Measurements from ENCODE around the gene MAN1C1. TPM values are rescaled to one million over a fixed set of nuclear protein-coding genes. Genes with fewer than 3 reads are reported as not detected.
A peak's percentile ranks its signal among the peaks of the same experiment; 100 is the strongest.
"Not testable (repeated sequence)": the region's sequence is repeated elsewhere in the genome, so short reads cannot be mapped to it uniquely, and the experiment has no call there.

MAN1C1 gene
- polyA plus RNA-seq, 4 donors = 11.5 to 17.5 (median 16.3) TPM

- no peak for DNase-seq (ENCODE audit: low read depth in 4 of 4, low spot score in 3 of 4)
These were observed 34.8 kb upstream of the MAN1C1 start for GRCh38 chr1:25581764-25582163.

GRCh38 chr1:25583519-25584370, 32.8 kb upstream of the MAN1C1 start:
- DNase-seq (ENCODE audit: low read depth in 4 of 4, low spot score in 3 of 4) = no peak

- DNase-seq (ENCODE audit: low read depth in 4 of 4, low spot score in 3 of 4) = no peak
These were observed 30.4 kb upstream of the MAN1C1 start for GRCh38 chr1:25586181-25586588.

DNA sequence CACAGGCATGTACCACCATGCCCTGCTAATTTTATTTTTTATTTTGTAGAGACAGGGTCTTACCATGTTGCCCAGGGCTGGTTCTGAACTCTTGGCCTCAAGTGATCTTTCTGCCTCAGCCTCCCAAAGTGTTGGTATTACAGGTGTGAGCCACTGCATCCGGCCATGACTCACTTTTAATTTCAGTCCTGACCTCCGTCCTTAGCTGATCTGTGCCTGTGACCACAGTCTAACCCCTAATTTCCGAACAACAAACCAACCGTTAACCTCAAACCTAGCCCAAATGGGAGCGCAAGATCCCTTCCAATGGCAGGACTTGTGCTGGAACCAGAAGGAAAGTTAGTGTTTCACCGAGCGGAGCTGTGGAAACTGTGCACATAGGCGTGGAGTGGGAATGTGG, 29.3 kb upstream of the MAN1C1 start:
- no peak for DNase-seq (ENCODE audit: low read depth in 4 of 4, low spot score in 3 of 4)

DNA sequence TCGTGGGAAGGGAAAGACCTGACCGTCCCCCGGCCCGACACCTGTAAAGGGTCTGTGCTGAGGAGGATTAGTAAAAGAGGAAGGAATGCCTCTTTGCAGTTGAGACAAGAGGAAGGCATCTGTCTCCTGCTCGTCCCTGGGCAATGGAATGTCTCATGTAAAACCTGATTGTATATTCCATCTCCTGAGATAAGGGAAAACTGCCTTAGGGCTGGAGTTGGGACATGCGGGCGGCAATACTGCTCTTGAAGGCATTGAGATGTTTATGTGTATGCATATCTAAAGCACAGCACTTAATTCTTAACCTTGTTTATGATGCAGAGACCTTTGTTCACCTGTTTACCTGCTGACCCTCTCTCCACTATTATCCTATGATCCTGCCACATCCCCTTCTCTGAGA, 28.4 kb upstream of the MAN1C1 start:
- DNase-seq (ENCODE audit: low read depth in 4 of 4, low spot score in 3 of 4) = not testable (repeated sequence)

- DNase-seq (ENCODE audit: low read depth in 4 of 4, low spot score in 3 of 4) = not testable (repeated sequence)
These were observed 27.8 kb upstream of the MAN1C1 start for GRCh38 chr1:25588786-25589185.

GRCh38 chr1:25590096-25590824, 26.3 kb upstream of the MAN1C1 start:
- no peak for DNase-seq (ENCODE audit: low read depth in 4 of 4, low spot score in 3 of 4)

DNA sequence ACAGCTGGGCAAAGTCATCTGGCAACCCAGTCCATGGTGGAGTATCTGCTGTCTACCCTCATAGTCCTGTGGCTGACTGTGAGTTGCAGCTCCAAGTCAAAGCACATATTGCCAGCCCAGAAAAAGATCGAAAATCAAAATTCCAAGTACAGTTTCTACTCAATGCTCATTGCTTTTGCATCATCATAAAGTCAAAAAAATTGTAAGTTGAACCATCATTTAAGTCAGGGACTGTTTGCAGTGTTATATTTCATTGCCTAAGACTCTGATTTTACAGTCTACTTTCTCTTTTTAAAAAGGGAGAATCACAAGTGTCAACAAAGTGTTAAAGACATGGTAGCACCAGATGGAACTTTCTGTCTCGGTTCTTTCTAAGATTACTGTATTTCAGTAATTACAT, 22.7 kb upstream of the MAN1C1 start:
- no peak for DNase-seq (ENCODE audit: low read depth in 4 of 4, low spot score in 3 of 4)

DNA sequence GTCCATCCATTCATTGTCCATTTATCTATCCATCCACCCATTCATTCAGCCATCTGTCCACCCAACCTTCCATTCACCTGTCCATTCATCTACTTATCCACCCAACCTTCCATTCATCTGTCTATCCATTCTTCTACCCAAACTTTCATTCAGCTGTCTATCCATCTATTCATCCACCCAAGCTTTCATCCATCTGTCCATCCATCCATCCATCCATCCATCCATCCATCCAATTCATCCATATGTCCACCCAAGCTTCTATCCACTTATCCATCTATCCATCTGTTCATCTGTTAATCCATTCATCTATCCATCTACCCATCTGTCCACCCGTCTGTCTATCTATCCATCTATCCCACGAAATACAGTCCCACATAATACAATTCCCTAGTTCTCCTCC, 21.6 kb upstream of the MAN1C1 start:
- no peak for DNase-seq (ENCODE audit: low read depth in 4 of 4, low spot score in 3 of 4)

DNA sequence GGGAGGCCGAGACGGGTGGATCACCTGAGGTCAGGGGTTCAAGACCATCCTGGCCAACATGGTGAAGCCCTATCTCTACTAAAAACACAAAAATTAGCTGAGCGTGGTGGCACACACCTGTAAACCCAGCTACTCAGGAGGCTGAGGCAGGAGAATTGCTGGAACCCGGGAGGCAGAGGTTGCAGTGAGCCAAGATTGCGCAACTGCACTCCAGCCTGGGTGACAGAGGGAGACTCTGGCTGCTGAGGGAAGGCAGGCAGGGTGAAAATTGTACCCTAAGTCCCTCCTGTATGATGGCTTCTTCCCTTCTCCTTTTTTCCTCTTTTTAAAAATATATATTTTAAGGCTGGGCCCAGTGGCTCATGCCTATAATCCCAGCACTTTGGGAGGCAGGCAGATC, 19.9 kb upstream of the MAN1C1 start:
- DNase-seq (ENCODE audit: low read depth in 4 of 4, low spot score in 3 of 4) = not testable (repeated sequence)

- DNase-seq (ENCODE audit: low read depth in 4 of 4, low spot score in 3 of 4) = no peak
These were observed 17.7 kb upstream of the MAN1C1 start for GRCh38 chr1:25598879-25599278.

DNA sequence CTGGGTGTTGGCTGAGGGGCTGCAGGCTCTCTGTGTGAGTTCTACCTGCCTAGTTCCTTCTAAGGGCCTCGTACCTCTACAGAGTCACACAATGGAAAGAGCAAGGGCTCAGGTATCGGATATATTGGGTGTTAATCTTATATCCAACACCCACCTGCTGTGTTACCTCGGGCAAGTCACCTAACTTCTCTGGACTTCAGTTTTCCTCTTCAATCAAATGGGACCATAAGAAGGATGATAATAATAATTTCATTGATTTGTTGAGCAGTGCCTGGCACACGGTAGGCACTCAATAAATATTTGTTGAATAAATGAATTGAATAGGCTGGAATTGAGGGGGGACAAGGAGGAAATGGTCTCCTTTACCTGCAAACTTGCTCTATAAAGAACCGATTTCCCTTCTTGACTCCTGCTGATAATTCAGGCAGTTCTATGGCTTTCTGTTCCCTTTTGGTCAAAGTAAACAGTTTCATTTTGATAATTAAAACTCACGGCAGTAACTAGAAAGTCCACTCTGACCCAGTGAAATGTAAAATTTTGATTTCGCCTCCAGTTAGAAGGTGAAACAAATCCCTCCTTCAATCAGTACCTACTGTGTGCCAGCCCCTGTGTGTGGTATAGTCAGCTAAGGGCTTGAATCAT, 16.5 kb upstream of the MAN1C1 start:
- no peak for DNase-seq (ENCODE audit: low read depth in 4 of 4, low spot score in 3 of 4)

GRCh38 chr1:25600971-25601699, 15.5 kb upstream of the MAN1C1 start:
- not testable (repeated sequence) for DNase-seq (ENCODE audit: low read depth in 4 of 4, low spot score in 3 of 4)

GRCh38 chr1:25603779-25604538, 12.6 kb upstream of the MAN1C1 start:
- not testable (repeated sequence) for DNase-seq (ENCODE audit: low read depth in 4 of 4, low spot score in 3 of 4)

- no peak for DNase-seq (ENCODE audit: low read depth in 4 of 4, low spot score in 3 of 4)
These were observed 9.5 kb upstream of the MAN1C1 start for GRCh38 chr1:25607123-25607522.

DNA sequence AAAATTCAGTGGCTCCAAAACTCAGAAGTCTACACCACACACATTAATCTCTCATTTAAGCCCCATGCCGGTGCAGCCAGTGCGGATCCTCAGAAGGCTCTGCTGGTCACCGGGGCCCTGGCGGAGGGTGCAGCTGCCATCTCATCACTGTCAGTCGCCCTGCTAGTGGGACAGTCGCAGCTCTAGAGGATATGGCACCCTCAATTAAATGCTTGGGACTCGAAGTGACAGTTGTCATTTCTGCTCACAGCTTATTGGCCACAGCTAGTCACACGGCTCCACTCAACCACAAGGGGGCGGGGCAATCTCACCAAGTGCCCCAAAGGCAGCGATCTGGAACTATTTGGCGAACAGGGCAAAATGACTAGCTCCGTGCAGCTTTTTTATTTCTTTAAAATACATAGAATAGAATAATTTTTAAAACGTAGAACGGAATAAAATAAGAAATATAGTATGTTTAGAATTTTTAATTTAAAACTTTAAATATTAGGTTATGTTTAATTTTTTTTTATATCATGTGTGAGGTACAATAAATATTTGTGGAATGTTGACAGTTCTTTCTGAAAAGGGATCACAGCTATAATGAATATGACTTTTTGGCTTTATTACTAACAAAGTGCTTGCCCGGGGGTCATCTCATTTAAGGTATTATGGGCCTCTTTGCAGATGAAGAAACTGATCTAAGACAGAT, 8.0 kb upstream of the MAN1C1 start:
- DNase-seq (ENCODE audit: low read depth in 4 of 4, low spot score in 3 of 4) = peak in 2 of 4 donors; percentile 44 to 60

- no peak for DNase-seq (ENCODE audit: low read depth in 4 of 4, low spot score in 3 of 4)
These were observed 6.7 kb upstream of the MAN1C1 start for GRCh38 chr1:25609921-25610320.

GRCh38 chr1:25610822-25611630, 5.6 kb upstream of the MAN1C1 start:
- no peak for DNase-seq (ENCODE audit: low read depth in 4 of 4, low spot score in 3 of 4)

DNA sequence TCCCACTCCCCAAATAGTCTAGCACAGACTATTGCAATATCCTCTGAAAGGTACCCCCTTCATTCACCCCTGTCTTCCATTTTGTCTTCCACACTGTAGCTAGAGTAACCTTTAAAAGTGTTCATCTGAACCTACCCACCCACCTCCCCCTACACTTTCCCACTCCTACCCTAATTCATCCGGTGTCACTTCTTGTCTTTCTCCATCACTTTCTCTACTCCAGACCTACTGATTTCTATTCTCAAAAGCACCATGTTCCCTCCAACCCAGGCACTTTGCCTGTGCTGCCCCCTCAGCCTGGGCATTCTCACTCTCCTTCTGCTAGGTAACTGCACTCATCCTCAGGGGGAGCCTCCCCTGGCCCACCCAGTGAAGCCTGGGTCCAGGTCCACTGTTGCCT, 4.7 kb upstream of the MAN1C1 start:
- no peak for DNase-seq (ENCODE audit: low read depth in 4 of 4, low spot score in 3 of 4)

Measured in left renal pelvis (tissue), 4 donors.